ENCODE results near the gene PABPN1L. TPM values are rescaled to one million over a fixed set of nuclear protein-coding genes. Genes with fewer than 3 reads are reported as not detected.

PABPN1L gene
- total RNA-seq, 2 experiments from 2014 or later, result not detected

DNA sequence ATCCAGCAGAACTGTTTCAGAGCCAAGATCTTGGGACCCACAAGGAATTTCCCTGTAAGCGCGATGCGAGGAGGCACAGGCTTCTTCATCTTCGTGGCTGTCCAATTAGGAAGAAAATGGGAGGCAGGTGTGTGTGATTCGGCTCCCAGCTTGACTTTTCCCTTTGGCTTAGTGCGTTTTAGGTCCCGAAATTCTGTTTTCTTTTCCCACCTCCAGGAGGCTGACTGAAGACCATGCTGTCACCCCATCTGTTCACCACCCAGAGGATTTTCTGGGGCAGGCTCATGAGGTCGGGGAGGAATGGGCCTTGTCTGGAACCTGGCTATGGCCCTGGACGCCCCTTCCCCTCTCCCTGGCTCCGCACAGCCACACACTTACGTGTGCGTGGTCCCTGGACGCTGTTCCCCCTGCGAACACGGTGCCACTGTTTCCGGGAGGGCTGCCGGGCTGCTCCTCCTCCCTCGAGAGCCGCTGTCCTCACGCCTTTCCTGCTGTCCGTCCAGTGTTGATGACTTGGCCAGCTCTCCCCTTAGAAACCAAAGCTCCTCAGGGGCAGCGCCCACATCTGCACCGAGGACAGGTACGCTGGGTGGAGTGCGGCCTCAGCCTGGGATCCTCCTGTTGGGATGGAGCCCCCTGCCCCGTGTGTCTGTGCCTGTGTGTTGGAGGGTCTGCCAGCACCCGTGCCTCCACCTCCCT lies 2.7 kb upstream of the PABPN1L start:
- Mint-ChIP-seq H3K4me3 (no peak overlapping the region), H3K27me3 (ENCODE audit: low read depth) (peaks cover 9% of the 10 kb centered on the region), H3K27ac (no peak overlapping the region), H3K4me1 (ENCODE audit: low read depth) (no peaks in the 10 kb centered on the region), H3K36me3 (ENCODE audit: low read depth) (no peaks in the 10 kb centered on the region), H3K9me3 (ENCODE audit: insufficient read depth) (no peaks in the 10 kb centered on the region)
- POLR2A ChIA-PET, result no interaction called here
- ATAC-seq, result no peak
- DNase-seq, result no peak
- CTCF ChIA-PET, result no interaction called here

DNA sequence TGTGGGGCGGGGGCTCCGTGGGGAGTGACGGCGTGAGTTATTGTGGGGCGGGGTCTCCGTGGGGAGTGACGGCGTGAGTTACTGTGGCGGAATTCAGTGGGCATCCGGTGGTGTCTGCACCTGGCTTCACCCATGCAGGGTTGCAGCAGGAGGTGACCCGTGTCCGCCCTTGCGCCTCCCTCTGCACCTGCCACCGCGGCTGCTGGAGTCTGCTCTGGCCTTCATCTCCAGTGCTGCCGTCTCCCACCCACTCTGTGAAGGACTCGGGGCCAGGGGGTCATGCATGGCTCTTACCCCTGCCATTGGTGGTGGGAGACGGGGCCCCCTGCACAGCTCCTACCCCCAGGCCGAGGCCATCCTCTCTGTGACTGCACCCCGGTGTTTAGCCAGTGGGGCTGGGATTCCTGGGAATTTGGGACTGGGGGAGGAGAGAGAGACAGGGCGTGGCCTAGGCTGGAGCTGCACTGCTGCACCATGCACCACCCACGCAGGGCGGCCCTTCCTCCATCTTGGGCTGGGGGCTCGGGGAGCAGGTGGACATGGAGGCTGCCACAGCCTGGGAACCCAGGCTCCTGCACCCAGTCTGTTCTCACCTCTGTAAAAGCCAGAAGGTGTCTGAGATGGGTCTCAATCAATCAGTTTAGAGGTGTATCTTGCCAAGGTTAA lies 1.3 kb upstream of the PABPN1L start:
- no peak overlapping the region for H3K27ac Mint-ChIP-seq
- ATAC-seq (no peak), DNase-seq (no peak)
- no peak overlapping the region for H3K4me3 Mint-ChIP-seq
- H3K4me1 Mint-ChIP-seq (ENCODE audit: low read depth), result no peaks in the 10 kb centered on the region
- H3K27me3 Mint-ChIP-seq (ENCODE audit: low read depth), result peaks cover 9% of the 10 kb centered on the region
- POLR2A ChIA-PET, result no interaction called here
- CTCF ChIA-PET, result no interaction called here
- no peaks in the 10 kb centered on the region for H3K9me3 Mint-ChIP-seq (ENCODE audit: insufficient read depth)
- no peaks in the 10 kb centered on the region for H3K36me3 Mint-ChIP-seq (ENCODE audit: low read depth)

DNA sequence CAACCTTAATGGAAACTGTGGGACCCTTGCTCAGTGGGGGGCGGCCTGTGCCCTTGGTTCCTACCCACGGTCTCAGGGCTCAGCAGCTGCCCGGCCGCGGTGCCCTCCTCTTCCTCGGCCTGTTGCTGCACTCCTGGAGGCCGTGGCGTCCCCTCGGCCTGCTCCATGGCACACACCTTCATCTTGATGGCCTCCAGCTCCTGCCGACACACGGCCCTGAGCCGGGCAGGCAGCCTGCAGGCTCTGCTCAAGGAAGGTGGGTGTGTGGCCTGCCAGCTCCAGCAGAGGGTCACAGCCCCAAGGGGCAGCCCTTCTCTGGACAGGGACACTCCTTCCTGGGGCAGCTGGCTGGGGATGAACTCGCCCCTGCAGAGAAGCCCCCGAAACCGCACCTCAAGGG lies 718 bp downstream of the PABPN1L start:
- Mint-ChIP-seq H3K4me1 (ENCODE audit: low read depth) (no peaks in the 10 kb centered on the region), H3K27ac (no peak overlapping the region), H3K36me3 (ENCODE audit: low read depth) (peaks cover 5% of the 10 kb centered on the region), H3K4me3 (no peak overlapping the region), H3K27me3 (ENCODE audit: low read depth) (peaks cover 3% of the 10 kb centered on the region), H3K9me3 (ENCODE audit: insufficient read depth) (no peaks in the 10 kb centered on the region)
- POLR2A ChIA-PET, result no interaction called here
- DNase-seq, result no peak
- ATAC-seq, result no peak
- CTCF ChIA-PET, result no interaction called here

DNA sequence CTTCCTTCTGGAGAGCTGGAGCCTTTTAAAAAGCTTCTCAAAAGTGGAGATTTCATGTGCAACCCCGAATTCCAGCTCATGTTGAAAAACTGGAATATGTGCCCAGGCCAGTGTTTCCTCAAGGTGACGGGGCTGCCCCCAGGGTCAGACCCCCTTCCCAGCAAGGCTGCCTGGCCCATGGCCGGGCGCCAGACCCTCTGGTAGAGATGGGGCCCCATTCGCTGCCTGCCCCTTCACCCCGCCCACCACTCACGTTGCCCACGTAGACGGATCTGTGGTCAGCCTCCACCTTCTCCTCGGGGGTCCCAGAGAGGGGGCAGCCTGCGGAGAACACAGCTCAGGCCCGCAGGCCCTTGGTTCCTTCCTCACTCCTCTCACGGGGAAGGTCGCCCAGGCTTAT lies 1.1 kb downstream of the PABPN1L start:
- H3K9me3 Mint-ChIP-seq (ENCODE audit: insufficient read depth), result no peaks in the 10 kb centered on the region
- no peaks in the 10 kb centered on the region for H3K4me1 Mint-ChIP-seq (ENCODE audit: low read depth)
- ChIA-PET POLR2A (no interaction called here), CTCF (no interaction called here)
- no peak overlapping the region for H3K4me3 Mint-ChIP-seq
- DNase-seq, result no peak
- H3K27ac Mint-ChIP-seq, result no peak overlapping the region
- H3K27me3 Mint-ChIP-seq (ENCODE audit: low read depth), result no peaks in the 10 kb centered on the region
- H3K36me3 Mint-ChIP-seq (ENCODE audit: low read depth), result peaks cover 7% of the 10 kb centered on the region
- no peak for ATAC-seq

DNA sequence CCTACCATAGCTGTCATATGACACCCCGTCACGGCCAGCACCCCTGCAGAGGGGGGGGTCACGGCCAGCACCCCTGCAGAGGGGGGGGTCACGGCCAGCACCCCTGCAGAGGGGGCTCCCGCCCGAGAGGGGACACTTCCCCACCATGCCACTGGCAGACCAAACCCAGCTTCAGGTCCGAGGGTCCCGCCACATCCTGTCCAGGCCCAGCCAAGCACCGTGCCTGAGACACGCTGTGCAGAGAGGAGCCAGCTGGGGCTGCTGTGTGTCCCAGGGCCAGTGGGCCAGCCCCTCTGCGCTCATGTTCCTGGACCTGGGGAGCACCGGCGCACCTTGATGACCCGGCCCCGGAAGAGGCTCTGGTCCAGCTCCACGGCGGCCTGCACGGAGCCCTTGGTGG lies 1.9 kb downstream of the PABPN1L start:
- ATAC-seq, result no peak
- H3K27me3 Mint-ChIP-seq (ENCODE audit: low read depth), result no peaks in the 10 kb centered on the region
- no peak overlapping the region for H3K4me3 Mint-ChIP-seq
- H3K9me3 Mint-ChIP-seq (ENCODE audit: insufficient read depth), result no peaks in the 10 kb centered on the region
- CTCF ChIA-PET, result no interaction called here
- H3K36me3 Mint-ChIP-seq (ENCODE audit: low read depth), result peaks cover 13% of the 10 kb centered on the region
- POLR2A ChIA-PET, result interaction anchor here (1.6 kb wide), 1 partner anchor 9 kb away, joined by 3 read pairs; no protein-coding TSS in a partner anchor
- H3K4me1 Mint-ChIP-seq (ENCODE audit: low read depth), result no peaks in the 10 kb centered on the region
- DNase-seq, result no peak
- H3K27ac Mint-ChIP-seq, result no peak overlapping the region

DNA sequence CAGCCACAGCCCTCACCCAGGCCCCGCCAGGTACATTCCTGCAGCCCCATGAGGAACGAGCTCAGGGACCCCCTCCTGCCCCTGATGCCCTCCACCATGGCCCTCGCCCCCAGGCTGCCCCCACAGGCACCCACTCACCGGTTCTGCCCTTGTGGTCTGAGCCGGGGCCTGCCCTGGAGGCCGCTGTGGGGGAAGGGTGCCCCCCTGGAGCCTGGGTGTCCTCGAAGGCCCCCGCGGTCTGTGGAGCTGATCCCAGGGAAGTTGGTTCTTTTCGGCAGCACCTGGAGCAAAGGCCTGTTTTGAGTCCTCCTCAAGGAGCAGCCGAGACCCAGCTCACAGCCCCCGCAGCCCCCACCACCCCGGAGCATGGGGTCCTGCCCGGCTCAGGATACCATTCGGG lies 2.4 kb downstream of the PABPN1L start:
- H3K9me3 Mint-ChIP-seq (ENCODE audit: insufficient read depth), result no peaks in the 10 kb centered on the region
- H3K27me3 Mint-ChIP-seq (ENCODE audit: low read depth), result no peaks in the 10 kb centered on the region
- ATAC-seq (no peak), DNase-seq (no peak)
- ChIA-PET CTCF (no interaction called here), POLR2A (interaction anchor here (0.6 to 1.6 kb wide), 2 partner anchors 9 to 353 kb away, joined by 3 read pairs; partner anchors contain the start of gene ZNF778)
- no peak overlapping the region for H3K27ac Mint-ChIP-seq
- H3K4me1 Mint-ChIP-seq (ENCODE audit: low read depth), result no peaks in the 10 kb centered on the region
- peaks cover 15% of the 10 kb centered on the region for H3K36me3 Mint-ChIP-seq (ENCODE audit: low read depth)
- no peak overlapping the region for H3K4me3 Mint-ChIP-seq

DNA sequence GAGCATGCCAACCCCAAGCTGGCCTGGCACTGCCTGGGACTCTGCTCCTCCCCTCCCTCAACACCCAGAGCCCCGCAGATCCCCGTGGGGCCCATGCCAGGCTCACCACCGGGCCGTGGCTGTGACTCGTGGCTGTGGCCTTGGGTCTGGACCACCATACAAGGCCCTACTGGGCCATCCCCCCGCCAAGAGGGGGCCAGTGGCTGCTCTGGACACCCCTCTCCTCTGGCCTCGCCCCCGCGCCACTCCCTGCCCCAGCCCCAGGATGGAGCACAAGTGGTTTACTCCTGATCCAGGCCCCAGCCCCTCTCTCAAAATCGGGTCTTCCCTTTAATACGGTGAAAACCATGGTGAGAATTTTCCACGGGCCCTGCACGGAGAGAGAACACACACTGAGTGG lies 3.0 kb downstream of the PABPN1L start:
- ATAC-seq (no peak), DNase-seq (no peak)
- Mint-ChIP-seq H3K4me3 (no peak overlapping the region), H3K27me3 (ENCODE audit: low read depth) (no peaks in the 10 kb centered on the region), H3K9me3 (ENCODE audit: insufficient read depth) (no peaks in the 10 kb centered on the region), H3K27ac (no peak overlapping the region), H3K4me1 (ENCODE audit: low read depth) (peaks cover 2% of the 10 kb centered on the region), H3K36me3 (ENCODE audit: low read depth) (peaks cover 19% of the 10 kb centered on the region)
- CTCF ChIA-PET, result no interaction called here
- POLR2A ChIA-PET, result interaction anchor here (0.6 to 1.6 kb wide), 2 partner anchors 8 to 354 kb away, joined by 3 read pairs; partner anchors contain the start of gene ZNF778

DNA sequence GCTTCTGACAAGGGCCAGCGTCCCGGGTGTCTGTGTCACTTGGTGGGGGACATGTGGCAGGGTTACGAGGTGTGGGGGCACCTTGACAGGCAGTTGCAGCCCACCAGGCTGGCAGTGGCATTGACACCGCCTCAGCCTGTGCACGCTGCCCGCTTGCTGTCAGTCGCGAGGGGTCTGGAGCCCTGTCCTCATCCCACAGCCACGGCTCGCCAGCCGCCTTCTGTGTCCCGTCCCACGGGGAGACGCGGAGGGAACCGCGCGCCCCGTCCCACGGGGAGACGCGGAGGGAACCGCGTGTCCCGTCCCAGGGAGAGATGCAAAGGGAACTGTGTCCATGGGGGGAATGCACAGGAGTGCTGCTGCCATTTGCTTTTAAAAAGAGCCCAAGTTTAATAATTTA lies 3.5 kb downstream of the PABPN1L start:
- no peaks in the 10 kb centered on the region for H3K27me3 Mint-ChIP-seq (ENCODE audit: low read depth)
- H3K36me3 Mint-ChIP-seq (ENCODE audit: low read depth), result peaks cover 19% of the 10 kb centered on the region
- H3K9me3 Mint-ChIP-seq (ENCODE audit: insufficient read depth), result no peaks in the 10 kb centered on the region
- POLR2A ChIA-PET, result interaction anchor here (1.6 kb wide), 1 partner anchor 8 kb away, joined by 3 read pairs; no protein-coding TSS in a partner anchor
- peaks cover 7% of the 10 kb centered on the region for H3K4me1 Mint-ChIP-seq (ENCODE audit: low read depth)
- peak overlapping the region; percentile 51 for H3K27ac Mint-ChIP-seq
- CTCF ChIA-PET, result no interaction called here
- H3K4me3 Mint-ChIP-seq, result no peak overlapping the region
- no peak for ATAC-seq
- DNase-seq, result no peak

DNA sequence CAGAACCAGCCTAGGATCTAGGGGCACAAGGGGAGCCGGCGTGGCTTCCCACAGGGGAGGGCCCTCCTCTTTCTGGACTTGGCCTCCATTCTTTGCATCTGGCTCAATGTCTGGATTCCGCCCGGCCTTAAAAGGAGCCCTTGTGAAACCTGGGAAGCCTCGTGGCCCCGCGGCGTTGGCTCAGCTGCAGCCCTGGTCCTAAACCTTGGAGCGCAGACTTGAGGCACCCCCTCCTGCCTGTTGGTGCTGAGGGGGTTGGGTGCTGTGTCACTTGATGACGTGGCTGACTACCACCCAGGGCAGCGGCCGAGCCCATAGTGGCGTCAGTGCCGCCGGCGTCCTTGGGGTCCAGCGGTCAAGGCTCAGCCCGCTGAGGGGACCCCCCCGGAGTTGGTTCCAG lies 5.1 kb downstream of the PABPN1L start:
- ChIA-PET POLR2A (no interaction called here), CTCF (no interaction called here)
- Mint-ChIP-seq H3K27me3 (ENCODE audit: low read depth) (no peaks in the 10 kb centered on the region), H3K36me3 (ENCODE audit: low read depth) (peaks cover 21% of the 10 kb centered on the region), H3K4me3 (no peak overlapping the region), H3K4me1 (ENCODE audit: low read depth) (peaks cover 11% of the 10 kb centered on the region), H3K9me3 (ENCODE audit: insufficient read depth) (no peaks in the 10 kb centered on the region), H3K27ac (no peak overlapping the region)
- ATAC-seq (no peak), DNase-seq (no peak)

DNA sequence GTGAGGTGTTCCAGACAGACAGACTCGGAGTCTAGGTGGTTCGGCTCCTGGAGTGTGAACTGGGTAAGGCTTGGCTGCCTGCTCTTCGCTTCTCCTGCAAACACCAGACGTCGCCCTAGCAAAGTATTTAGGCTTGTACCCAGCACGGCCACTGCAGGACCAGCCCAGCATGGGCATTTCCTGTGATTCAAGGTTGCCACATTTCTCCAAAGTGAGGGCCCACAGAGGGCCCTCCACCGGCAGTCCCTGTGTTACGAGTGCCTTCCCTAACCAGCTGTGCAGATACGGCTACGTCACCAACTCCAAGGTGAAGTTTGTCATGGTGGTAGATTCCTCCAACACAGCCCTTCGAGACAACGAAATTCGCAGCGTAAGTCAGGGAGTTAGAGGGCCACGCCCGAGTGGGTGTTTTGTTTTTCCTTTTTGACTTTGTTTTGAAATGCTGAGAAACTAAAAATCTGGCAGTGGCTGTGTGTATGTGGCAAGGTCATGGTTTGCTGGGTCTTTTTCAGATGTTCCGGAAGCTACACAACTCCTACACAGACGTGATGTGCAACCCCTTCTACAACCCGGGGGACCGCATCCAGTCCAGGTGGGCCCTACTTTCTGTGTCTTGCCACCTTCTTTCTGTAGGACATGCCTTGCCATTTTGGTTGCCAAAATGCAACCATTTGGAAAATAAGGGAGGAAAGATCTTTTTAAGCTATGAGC lies 6.9 kb downstream of the PABPN1L start:
- peaks cover 24% of the 10 kb centered on the region for H3K36me3 Mint-ChIP-seq (ENCODE audit: low read depth)
- CTCF ChIA-PET, result interaction anchor here (2.1 to 2.9 kb wide), 2 partner anchors 44 to 48 kb away, joined by 12 to 42 read pairs; partner anchors contain the start of gene APRT
- POLR2A ChIA-PET, result no interaction called here
- ATAC-seq (no peak), DNase-seq (no peak)
- H3K27me3 Mint-ChIP-seq (ENCODE audit: low read depth), result no peaks in the 10 kb centered on the region
- H3K4me3 Mint-ChIP-seq, result no peak overlapping the region
- no peaks in the 10 kb centered on the region for H3K9me3 Mint-ChIP-seq (ENCODE audit: insufficient read depth)
- H3K27ac Mint-ChIP-seq, result no peak overlapping the region
- H3K4me1 Mint-ChIP-seq (ENCODE audit: low read depth), result peaks cover 25% of the 10 kb centered on the region

DNA sequence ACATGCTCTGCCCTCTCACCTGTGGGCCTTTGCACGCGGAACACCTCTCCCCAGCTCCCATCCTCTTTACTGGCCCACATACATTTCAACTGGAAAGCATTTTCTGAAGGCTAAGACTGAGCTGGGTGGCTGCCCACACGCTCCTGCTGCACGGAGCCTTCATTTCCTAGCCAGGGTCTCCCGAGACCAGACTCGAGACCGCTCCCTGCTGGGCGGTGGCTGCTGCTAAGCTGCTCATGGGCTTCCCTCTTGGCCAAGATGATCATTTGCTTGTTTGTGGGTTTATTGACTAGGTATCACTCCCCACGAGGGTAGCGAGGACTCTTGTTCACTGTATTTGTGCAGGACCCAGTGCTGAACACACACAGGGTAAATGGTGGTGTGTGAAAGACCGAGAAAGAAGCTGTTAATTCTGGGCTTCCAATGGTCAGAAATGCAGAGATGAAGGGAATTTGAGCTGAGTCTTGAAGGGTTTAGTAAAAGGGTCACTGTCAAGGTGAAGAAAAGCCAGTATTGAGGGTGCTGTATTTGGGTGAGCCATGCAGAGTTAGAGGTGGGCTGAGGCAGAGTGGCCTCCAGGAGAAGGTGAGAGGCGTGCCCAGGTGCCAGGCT lies 8.6 kb downstream of the PABPN1L start:
- ATAC-seq (peak; percentile 71), DNase-seq (peak; percentile 84)
- ChIA-PET CTCF (interaction anchor here (0.6 to 2.9 kb wide), 21 partner anchors 11 to 383 kb away, joined by 3 to 42 read pairs (median 4); partner anchors contain the start of genes APRT and ZNF778), POLR2A (interaction anchor here (0.8 to 2.7 kb wide), 6 partner anchors 11 to 77 kb away, joined by 3 to 11 read pairs (median 6); partner anchors contain the start of gene APRT)
- Mint-ChIP-seq H3K27me3 (ENCODE audit: low read depth) (no peaks in the 10 kb centered on the region), H3K4me1 (ENCODE audit: low read depth) (peaks cover 28% of the 10 kb centered on the region), H3K4me3 (peak overlapping the region; percentile 97), H3K36me3 (ENCODE audit: low read depth) (peaks cover 24% of the 10 kb centered on the region), H3K9me3 (ENCODE audit: insufficient read depth) (no peaks in the 10 kb centered on the region), H3K27ac (peak overlapping the region; percentile 94)

Data from activated CD8-positive, alpha-beta T cell treated with anti-CD3 and anti-CD28 coated beads, Interleukin-2, amount 10 ng/mL, durations not matched to agents 7 days and 5 days (primary cell).